ENCODE measurements around the gene PPP1R18.

The PPP1R18 gene

GRCh38 chr6:30689022-30689865 lies 2.8 kb upstream of the PPP1R18 start:
- no peak for DNase-seq (ENCODE audit: low read depth, low spot score)

- no peak for DNase-seq (ENCODE audit: low read depth, low spot score)
These were observed 2.1 kb upstream of the PPP1R18 start for GRCh38 chr6:30688569-30688968.

GRCh38 chr6:30687659-30688431 lies 1.4 kb upstream of the PPP1R18 start:
- DNase-seq (ENCODE audit: low read depth, low spot score), result no peak

- DNase-seq (ENCODE audit: low read depth, low spot score), result no peak
These were observed 638 bp upstream of the PPP1R18 start for GRCh38 chr6:30686908-30687658.

- DNase-seq (ENCODE audit: low read depth, low spot score), result no peak
These were observed 1.1 kb downstream of the PPP1R18 start for GRCh38 chr6:30685157-30686008.

GRCh38 chr6:30684386-30685156 lies 1.9 kb downstream of the PPP1R18 start:
- DNase-seq (ENCODE audit: low read depth, low spot score), result no peak

- DNase-seq (ENCODE audit: low read depth, low spot score), result no peak
These were observed 2.5 kb downstream of the PPP1R18 start for GRCh38 chr6:30683980-30684338.

- no peak for DNase-seq (ENCODE audit: low read depth, low spot score)
These were observed 3.1 kb downstream of the PPP1R18 start for GRCh38 chr6:30683183-30683979.

- DNase-seq (ENCODE audit: low read depth, low spot score), result peak; percentile 78
These were observed 4.0 kb downstream of the PPP1R18 start for GRCh38 chr6:30682143-30683117.

- no peak for DNase-seq (ENCODE audit: low read depth, low spot score)
These were observed 4.7 kb downstream of the PPP1R18 start for GRCh38 chr6:30681766-30682142.

- no peak for DNase-seq (ENCODE audit: low read depth, low spot score)
These were observed 6.5 kb downstream of the PPP1R18 start for GRCh38 chr6:30679765-30680535.

- DNase-seq (ENCODE audit: low read depth, low spot score), result peak; percentile 81
These were observed 7.3 kb downstream of the PPP1R18 start for GRCh38 chr6:30678964-30679726.

- DNase-seq (ENCODE audit: low read depth, low spot score), result no peak
These were observed 9.7 kb downstream of the PPP1R18 start for GRCh38 chr6:30676660-30677285.

- peak; percentile 74 for DNase-seq (ENCODE audit: low read depth, low spot score)
These were observed 13.8 kb downstream of the PPP1R18 start, which contains the start of gene DHX16 for GRCh38 chr6:30672445-30673253. DHX16 (minus strand) TSS chr6:30673006; CDS start chr6:30672841, 165 bp downstream.

GRCh38 chr6:30670760-30671527 lies 15.5 kb downstream of the PPP1R18 start:
- no peak for DNase-seq (ENCODE audit: low read depth, low spot score)

Data from activated naive CD8-positive, alpha-beta T cell treated with anti-CD3 and anti-CD28 coated beads, Interleukin-2, amount 50 U/mL, for 16 hours (primary cell).